Activated CD8-positive, alpha-beta memory T cell treated with anti-CD3 and anti-CD28 coated beads, Interleukin-2, amount 50 U/mL, for 4 hours (primary cell): ENCODE measurements around the gene SCLY.

Source experiments
- DNase-seq: peaks from one replicate; pipeline ENCODE4 v3.0.0-alpha.2; 2020

Gene SCLY

GRCh38 chr2:238077292-238077691 is 16.5 kb downstream of the SCLY start:
- DNase-seq: no peak

- DNase-seq: no peak
These were observed 19.1 kb downstream of the SCLY start for GRCh38 chr2:238079874-238080327.

GRCh38 chr2:238080518-238080917 is 19.7 kb downstream of the SCLY start:
- DNase-seq: no peak

- DNase-seq: peak; percentile 1
These were observed 20.3 kb downstream of the SCLY start for GRCh38 chr2:238081150-238081549.

GRCh38 chr2:238081561-238081960 is 20.8 kb downstream of the SCLY start:
- no peak for DNase-seq

GRCh38 chr2:238082151-238082550 is 21.4 kb downstream of the SCLY start:
- DNase-seq: peak; percentile 5

- DNase-seq: peak; percentile 6
These were observed 22.0 kb downstream of the SCLY start for GRCh38 chr2:238082827-238083226.

GRCh38 chr2:238083919-238084318 is 23.1 kb downstream of the SCLY start:
- peak; percentile 3 for DNase-seq

- no peak for DNase-seq
These were observed 24.0 kb downstream of the SCLY start for GRCh38 chr2:238084761-238085160.

- no peak for DNase-seq
These were observed 25.1 kb downstream of the SCLY start for GRCh38 chr2:238085899-238086298.

- no peak for DNase-seq
These were observed 26.4 kb downstream of the SCLY start for GRCh38 chr2:238087211-238087610.

- DNase-seq: no peak
These were observed 30.1 kb downstream of the SCLY start for GRCh38 chr2:238090887-238091286.

GRCh38 chr2:238091436-238092060 is 30.7 kb downstream of the SCLY start:
- peak; percentile 5 for DNase-seq

GRCh38 chr2:238092486-238093035 is 31.8 kb downstream of the SCLY start:
- DNase-seq: peak; percentile 6

- peak; percentile 7 for DNase-seq
These were observed 32.7 kb downstream of the SCLY start for GRCh38 chr2:238093181-238094140.

GRCh38 chr2:238094438-238095022 is 33.7 kb downstream of the SCLY start:
- peak; percentile 7 for DNase-seq

- DNase-seq: no peak
These were observed 34.3 kb downstream of the SCLY start for GRCh38 chr2:238095143-238095542.

- peak; percentile 7 for DNase-seq
These were observed 35.7 kb downstream of the SCLY start for GRCh38 chr2:238096311-238097011.

- DNase-seq: peak; percentile 5
These were observed 36.6 kb downstream of the SCLY start for GRCh38 chr2:238097201-238097987.

GRCh38 chr2:238097988-238098871 is 37.4 kb downstream of the SCLY start:
- peak; percentile 15 for DNase-seq
